HG02938 (cell line): Measurements from ENCODE around the gene SLC51B.
"Not testable (repeated sequence)": the region's sequence is repeated elsewhere in the genome, so short reads cannot be mapped to it uniquely, and the experiment has no call there.

Source experiments
- ATAC-seq: cut with Tn5 transposase; IDR thresholded peaks from one replicate; pipeline ENCODE4 v1.9.1; 2021; ENCODE audit warnings: mild to moderate bottlenecking, moderate library complexity; ENCODE audit not compliant: unreplicated experiment

The SLC51B gene

GRCh38 chr15:65040461-65040860, 4.7 kb upstream of the SLC51B start:
- ATAC-seq = no peak

DNA sequence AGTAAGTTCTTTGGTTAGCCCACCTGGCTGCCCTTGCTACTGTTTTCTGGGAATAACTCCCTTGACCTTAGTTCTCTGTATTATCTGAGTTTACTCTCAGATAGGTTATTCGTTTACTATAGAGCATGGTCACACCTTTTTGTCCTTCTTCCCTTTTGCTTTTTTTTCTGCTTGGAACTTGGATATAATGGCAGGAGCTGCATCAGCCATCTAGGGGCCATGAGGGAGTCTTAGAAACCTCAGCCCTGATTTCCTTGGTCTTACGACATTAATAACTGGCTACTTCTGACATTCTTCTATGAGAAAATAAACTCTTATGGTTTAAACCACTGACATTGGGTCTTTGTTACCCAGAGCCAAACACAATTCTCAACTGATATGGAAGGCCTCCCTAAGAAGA, 3.4 kb upstream of the SLC51B start:
- ATAC-seq = no peak

DNA sequence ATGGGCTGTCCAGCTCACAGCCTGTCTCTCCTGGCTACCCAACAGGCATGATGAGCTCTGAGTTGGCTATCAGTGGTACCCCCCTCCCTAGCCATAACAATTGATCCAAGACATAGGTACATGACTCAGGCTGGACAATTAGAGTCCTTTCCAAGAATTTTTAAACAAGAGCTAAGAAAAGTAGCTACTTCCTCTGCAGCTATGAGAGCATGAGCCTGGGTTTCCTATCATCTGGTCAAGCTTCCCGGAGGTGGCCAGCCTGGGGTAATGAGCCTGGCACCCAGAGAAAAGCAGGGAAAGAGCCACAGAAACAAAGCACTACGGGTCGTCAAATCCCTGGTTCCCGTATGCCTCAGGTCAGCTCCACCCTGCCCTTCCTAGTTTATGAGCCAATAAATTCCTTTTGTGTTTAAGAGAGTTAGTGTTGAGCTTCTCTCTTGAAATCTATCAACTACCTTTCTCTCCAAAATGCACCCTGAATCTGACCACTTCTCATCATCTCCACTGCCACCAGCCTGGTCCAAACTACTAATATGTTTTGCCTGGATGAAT, 2.3 kb upstream of the SLC51B start:
- ATAC-seq = no peak

DNA sequence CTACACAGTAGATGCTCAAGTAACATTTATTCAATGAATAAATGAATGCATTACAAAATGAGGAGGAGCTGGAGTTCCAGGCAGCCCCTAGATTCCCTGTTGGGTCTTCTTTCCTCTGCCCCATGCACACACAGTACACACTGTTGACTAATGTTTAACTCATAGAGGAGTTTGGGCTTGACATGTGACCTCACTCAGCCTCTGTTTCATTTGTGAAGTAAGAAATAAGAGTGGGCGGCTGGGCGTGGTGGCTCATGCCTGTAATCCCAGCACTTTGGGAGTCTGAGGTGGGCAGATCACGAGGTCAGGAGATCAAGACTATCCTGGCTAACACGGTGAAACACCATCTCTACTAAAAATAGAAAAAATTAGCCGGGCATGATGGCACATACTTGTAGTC, 969 bp upstream of the SLC51B start:
- not testable (repeated sequence) for ATAC-seq

DNA sequence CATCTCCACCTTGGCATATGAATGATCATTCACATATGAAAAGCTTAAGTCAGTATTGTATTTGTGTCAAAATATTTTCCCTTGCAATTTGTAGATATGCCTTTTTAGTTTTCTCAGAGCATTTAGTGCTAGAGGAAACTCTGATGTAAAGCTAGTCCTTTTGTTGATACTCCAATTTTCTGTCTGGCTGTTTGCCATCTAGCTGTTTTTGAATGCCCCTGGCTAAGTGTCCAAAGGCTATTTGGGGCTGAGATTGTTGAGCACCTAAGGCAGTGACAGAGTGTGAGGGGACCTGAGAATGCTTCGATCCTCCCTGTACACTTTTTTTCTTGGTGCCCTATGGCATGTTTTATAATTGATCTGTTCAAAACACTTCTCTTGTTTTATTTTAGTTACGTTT, 3.1 kb downstream of the SLC51B start:
- ATAC-seq = no peak

DNA sequence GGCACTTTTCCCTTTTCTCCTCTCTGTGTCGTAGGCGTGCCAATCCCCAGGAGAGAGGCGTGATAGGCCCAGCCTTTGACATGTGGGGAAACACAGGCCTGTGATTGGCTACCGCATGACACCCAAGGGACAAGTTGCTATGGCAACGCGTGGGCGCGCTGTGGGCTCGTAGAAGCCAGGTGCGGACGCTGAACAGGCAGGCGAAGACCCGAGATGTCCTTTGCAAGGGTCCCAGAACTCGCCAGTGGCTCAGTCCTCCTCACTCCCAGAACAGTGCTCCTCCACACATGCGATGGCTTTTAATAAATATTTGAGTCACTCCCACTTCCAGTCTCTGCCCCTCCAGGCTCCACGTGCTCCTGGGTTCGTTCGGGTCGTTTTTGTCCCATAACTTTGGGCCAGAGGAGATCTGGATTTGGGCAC, 4.2 kb downstream of the SLC51B start:
- ATAC-seq = peak; percentile 89

- no peak for ATAC-seq
Observed at GRCh38 chr15:65050270-65050669, 5.1 kb downstream of the SLC51B start.

DNA sequence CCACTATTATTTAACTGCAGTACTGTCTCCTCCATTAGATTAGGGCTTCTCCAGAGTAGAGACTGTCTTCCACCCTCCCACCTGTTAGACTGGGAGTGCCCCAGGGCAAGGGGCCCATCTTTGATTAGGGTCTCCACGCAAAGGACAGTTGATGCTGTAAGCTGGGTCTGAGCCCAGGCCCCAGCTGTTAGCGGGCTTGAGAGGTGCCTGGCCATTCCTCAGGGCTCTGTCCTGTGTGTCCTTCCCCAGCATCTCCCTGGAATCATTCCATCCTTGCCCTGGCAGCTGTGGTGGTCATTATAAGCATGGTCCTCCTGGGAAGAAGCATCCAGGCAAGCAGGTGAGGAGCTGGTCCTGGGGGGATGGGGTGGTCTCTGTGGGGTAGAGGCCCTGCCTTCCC, 6.1 kb downstream of the SLC51B start:
- no peak for ATAC-seq

GRCh38 chr15:65052956-65053355, 7.8 kb downstream of the SLC51B start:
- ATAC-seq = no peak

- ATAC-seq = no peak
Observed at GRCh38 chr15:65054333-65055200, 9.4 kb downstream of the SLC51B start.

GRCh38 chr15:65055201-65055870, 10.1 kb downstream of the SLC51B start:
- no peak for ATAC-seq

DNA sequence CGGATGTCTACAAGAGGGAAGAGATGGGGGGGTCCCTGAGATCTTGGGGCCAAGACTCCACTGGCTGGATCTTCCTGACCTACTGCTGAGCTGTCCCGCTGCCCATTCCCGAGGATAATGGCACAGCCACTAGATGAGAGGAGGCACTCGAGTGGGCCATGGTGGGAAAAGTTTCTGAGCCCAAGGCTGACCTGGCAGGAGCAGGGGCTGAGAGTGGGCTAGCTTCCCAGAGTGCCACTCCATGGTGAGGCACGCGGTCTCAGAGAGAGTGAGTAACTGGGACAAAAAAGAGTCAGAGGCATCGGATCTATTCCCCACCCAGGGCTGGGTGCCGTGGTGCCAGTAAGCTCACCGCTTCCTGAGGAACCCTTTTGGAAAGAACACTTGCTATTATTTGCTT, 10.9 kb downstream of the SLC51B start:
- ATAC-seq = no peak

DNA sequence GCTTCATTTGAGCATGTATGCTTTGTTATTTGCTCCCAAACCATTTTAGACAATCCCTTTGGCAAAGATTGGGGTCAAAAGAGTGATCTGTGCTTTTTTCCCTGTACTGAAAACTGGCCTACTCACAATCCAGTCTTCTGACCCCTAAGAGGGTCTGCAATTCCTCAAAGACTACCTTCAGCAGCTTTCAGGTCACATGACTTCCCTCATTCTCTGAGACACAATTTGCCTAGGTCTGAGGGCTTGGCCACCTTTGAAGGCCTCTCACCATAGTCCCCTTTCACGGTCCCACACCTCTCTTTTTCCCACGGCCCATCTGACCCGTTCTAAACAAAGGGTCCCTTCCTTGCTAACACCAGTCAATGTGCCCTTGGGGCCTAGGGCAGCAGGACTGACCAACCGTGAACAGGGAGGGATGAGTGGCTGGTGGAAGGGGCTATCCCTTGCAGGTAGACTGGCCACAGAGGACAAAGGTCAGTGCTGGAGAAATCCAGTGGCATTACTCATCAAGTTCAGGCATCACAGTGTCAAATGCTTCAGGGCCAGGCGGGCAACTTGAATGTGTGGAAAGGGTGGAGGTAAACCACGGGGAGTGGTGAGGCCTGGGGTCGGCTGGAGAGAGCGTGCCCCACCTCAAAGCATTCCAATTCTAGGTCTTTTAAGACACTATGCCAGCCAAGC, 11.8 kb downstream of the SLC51B start:
- ATAC-seq = no peak

- no peak for ATAC-seq
Observed at GRCh38 chr15:65057549-65057940, 12.4 kb downstream of the SLC51B start.

DNA sequence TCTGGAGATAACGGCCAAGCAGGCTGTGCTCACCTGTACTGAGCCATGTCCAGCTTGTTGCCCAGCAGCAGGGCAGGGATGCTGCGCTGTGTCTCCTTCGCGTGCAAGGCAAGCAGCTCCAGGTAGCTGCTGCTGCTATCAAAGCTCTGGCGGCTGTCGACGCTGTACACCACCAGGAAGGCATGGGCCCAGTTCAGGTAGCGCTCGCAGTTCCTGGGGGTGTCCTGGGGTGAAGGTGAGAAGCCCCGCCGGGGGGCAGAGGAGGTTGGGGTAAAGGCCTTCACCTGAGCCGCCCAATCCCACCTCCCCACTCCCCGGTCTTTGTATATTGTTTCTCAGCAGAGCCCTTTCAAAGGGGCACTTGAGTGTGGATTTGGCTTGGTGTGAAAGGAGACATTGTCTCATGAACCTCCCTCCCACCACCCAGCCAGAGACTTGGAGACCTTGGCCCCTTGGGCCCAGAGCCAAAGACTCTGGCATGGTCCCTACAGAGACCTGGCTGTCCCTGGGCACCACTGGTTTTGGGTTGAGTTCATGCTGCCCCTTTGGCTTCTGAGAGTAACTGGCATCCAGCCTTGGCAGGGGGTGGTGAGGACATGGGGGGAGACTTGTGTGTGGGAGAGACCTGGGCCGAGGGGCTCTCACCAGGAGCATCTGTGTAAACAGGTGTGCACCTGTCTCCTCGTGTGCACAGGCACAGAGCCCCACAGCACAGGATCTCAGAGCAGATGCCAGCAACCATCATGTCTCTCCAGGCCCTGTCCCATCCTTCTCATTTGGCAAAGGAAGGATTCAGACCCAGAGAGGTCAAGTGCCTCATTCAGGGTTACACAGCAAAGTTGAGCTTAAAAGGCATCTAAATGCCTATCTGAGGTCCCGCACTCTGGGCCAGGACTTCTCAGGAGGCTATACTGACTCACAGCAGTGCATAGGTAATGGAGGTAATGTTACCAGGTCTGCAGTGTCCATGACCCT, 13.5 kb downstream of the SLC51B start:
- ATAC-seq = no peak

GRCh38 chr15:65059369-65059750, 14.2 kb downstream of the SLC51B start:
- ATAC-seq = no peak

DNA sequence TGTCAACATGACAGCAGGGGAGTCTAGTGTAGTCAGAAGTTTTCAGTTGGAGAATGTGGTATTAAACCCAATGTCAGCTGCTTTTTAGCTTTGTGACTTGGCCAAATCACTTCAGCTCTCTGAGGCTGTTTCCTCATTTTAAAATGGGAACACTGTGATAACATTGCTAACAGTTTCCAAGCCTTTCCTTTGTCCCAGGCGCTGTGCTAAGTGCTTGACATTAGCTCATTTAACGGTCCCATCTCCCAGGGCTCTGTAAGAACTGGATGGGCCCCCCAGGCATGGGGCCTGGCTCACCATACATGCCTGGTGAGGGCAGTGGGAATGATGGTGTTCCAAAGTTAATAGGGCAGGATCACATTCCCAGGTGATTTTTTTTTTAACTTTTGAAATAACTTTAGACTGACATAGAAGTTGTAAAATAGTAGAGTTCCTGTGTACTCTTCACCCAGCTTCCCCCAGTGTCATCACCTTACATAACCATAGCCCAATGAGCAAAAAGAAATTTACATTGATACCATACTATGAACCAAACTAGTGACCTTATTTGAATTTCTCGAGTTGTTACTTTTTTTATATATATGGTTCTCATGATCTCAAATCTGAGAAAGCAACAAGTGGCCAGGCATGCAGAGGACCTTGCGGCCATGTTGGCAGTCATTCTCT, 14.9 kb downstream of the SLC51B start:
- no peak for ATAC-seq

GRCh38 chr15:65060641-65061397, 15.6 kb downstream of the SLC51B start:
- ATAC-seq = no peak

DNA sequence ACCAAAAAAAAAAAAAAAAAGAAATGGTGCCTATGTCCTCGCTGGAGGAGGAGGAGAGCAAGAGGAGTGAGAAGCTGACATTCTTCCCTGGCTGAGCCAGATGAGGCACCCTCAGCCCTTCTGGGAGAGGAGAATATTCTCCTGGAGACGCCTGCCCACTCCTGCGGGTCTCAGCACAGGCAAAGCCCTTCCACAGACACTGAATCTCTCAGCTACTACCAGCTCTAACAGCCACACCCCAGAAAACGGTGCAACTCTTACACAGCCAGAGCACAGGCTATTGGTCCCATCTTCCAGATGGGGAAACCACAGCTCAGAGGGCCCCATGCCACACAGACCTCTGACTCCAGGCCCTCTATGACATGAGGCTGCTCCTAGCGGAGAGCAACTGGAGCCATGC, 16.9 kb downstream of the SLC51B start:
- ATAC-seq = no peak
